GM23338 (cell line): ENCODE data around the gene DVL2.
A peak's percentile ranks its signal among the peaks of the same experiment; 100 is the strongest.

Source experiments
- CREB1 ChIP-seq: fragments of 250-450 bp; sonication (Bioruptor Pico); IDR thresholded peaks from 2 replicates; pipeline ENCODE4 v1.5.0; 2020; ENCODE audit warnings: low read depth, mild to moderate bottlenecking, moderate library complexity
- CTCF ChIP-seq, 2 experiments: fragments of 200-600 bp in 1 of 2; sonication (generic) in 1 of 2; conservative IDR thresholded peaks; 2 replicates each; pipeline versions ENCODE4 v1.5.1 to v1.6.1; 2016 to 2017; ENCODE audit warnings: antibody characterized with exemption in 2 of 2, low read depth in 2 of 2, mild to moderate bottlenecking in 2 of 2, moderate library complexity in 1 of 2
- EZH2 ChIP-seq: fragments of 200-600 bp; sonication (generic); IDR thresholded peaks from one replicate; pipeline ENCODE4 v1.8.0; 2017; ENCODE audit warnings: antibody characterized with exemption, mild to moderate bottlenecking, low read depth; ENCODE audit not compliant: unreplicated experiment
- EZH2phosphoT487 ChIP-seq: fragments of 200-600 bp; sonication (generic); IDR thresholded peaks from one replicate; pipeline ENCODE4 v1.8.1; 2018; ENCODE audit warnings: antibody characterized with exemption; ENCODE audit not compliant: unreplicated experiment
- JUNB ChIP-seq: IDR thresholded peaks from one replicate; pipeline ENCODE4 v1.6.1; 2016; ENCODE audit warnings: antibody characterized with exemption; ENCODE audit not compliant: unreplicated experiment
- NANOG ChIP-seq: IDR thresholded peaks from 2 replicates; pipeline ENCODE4 v1.6.1; 2016; ENCODE audit warnings: antibody characterized with exemption, borderline replicate concordance
- POLR2AphosphoS5 ChIP-seq: IDR thresholded peaks from 2 replicates; pipeline ENCODE4 v1.6.1; 2016; ENCODE audit warnings: antibody characterized with exemption, low read depth
- REST ChIP-seq: IDR thresholded peaks from one replicate; pipeline ENCODE4 v1.6.1; 2018; ENCODE audit warnings: antibody characterized with exemption; ENCODE audit not compliant: unreplicated experiment
- ZNF462 ChIP-seq: fragments of 250-450 bp; sonication (Bioruptor Pico); IDR thresholded peaks from 2 replicates; pipeline ENCODE4 v1.5.0; 2020; ENCODE audit warnings: mild to moderate bottlenecking, moderate library complexity

GRCh38 chr17:7262935-7263800 is 28.9 kb upstream of the DVL2 start:
- TF ChIP-seq CTCF (conservative IDR thresholded peaks at IDR 0.05; ENCODE audit: low read depth in 2 of 2) (no peak), POLR2AphosphoS5 (peak; percentile 67), EZH2 (no peak), REST (no peak), JUNB (no peak), CREB1 (CRISPR knock-in tag) (no peak), ZNF462 (CRISPR knock-in tag) (no peak), EZH2phosphoT487 (no peak), NANOG (no peak)
